Spleen (tissue), 11 donors: ENCODE measurements around the gene C14orf132. TPM values are rescaled to one million over a fixed set of nuclear protein-coding genes. Genes with fewer than 3 reads are reported as not detected.

Experiments used
- DNase-seq: peaks from one replicate; pipeline ENCODE4 v3.0.0-alpha.2; 2020
- H3K27ac ChIP-seq, 8 donors: fragments of 200-600 bp; sonication (generic) in 7 of 8; 1 replicate in 4 of 8; 2 replicates in 4 of 8; pipeline versions ENCODE4 v1.5.0 to v1.8.0; 2016 to 2021; ENCODE audit warnings: inconsistent platforms in 4 of 8, mild to moderate bottlenecking in 4 of 8, moderate library complexity in 1 of 8
- H3K27me3 ChIP-seq, 7 donors: fragments of 200-600 bp; sonication (generic) in 6 of 7; replicated peaks in 1 of 7; 1 replicate in 4 of 7; 2 replicates in 3 of 7; pipeline versions ENCODE4 v1.5.0 to v1.8.0; 2016 to 2021; ENCODE audit warnings: inconsistent platforms in 3 of 7, mild to moderate bottlenecking in 1 of 7
- H3K36me3 ChIP-seq, 6 donors: fragments of 200-600 bp; sonication (generic) in 5 of 6; 1 replicate in 4 of 6; 2 replicates in 2 of 6; pipeline versions ENCODE4 v1.5.0 to v1.8.0; 2016 to 2021; ENCODE audit warnings: inconsistent platforms in 2 of 6
- H3K4me1 ChIP-seq, 6 donors: fragments of 200-600 bp; sonication (generic) in 5 of 6; 1 replicate in 3 of 6; 2 replicates in 3 of 6; pipeline versions ENCODE4 v1.5.0 to v1.8.0; 2016 to 2021; ENCODE audit warnings: inconsistent platforms in 3 of 6
- H3K4me3 ChIP-seq, 8 donors: fragments of 200-600 bp; sonication (generic) in 7 of 8; 1 replicate in 4 of 8; 2 replicates in 4 of 8; pipeline versions ENCODE4 v1.5.0 to v1.8.0; 2016 to 2021; ENCODE audit warnings: inconsistent platforms in 4 of 8, mild to moderate bottlenecking in 4 of 8, moderate library complexity in 2 of 8
- H3K9me3 ChIP-seq, 8 donors: fragments of 200-600 bp; sonication (generic) in 7 of 8; 1 replicate in 4 of 8; 2 replicates in 4 of 8; pipeline versions ENCODE4 v1.5.0 to v1.8.0; 2016 to 2021; ENCODE audit warnings: inconsistent platforms in 4 of 8
- CTCF ChIP-seq, 11 experiments: fragments of 200-600 bp in 7 of 11; fragments of 450-650 bp in 4 of 11; sonication (generic) in 4 of 11; IDR thresholded peaks in 8 of 11; conservative IDR thresholded peaks in 3 of 11; 1 replicate in 7 of 11; 2 replicates in 4 of 11; pipeline versions ENCODE4 v1.4.0 to v1.8.0; 2016 to 2021; ENCODE audit warnings: antibody characterized with exemption in 11 of 11, inconsistent platforms in 4 of 11, mild to moderate bottlenecking in 1 of 11
- POLR2A ChIP-seq, 3 donors: fragments of 450-650 bp; IDR thresholded peaks; one replicate each; pipeline ENCODE4 v1.5.1; 2017; ENCODE audit warnings: antibody characterized with exemption in 3 of 3, mild to moderate bottlenecking in 1 of 3
- POLR2AphosphoS5 ChIP-seq, 3 donors: sonication (generic); formaldehyde crosslinking; IDR thresholded peaks; one replicate each; pipeline ENCODE4 v1.5.1; 2017; ENCODE audit warnings: antibody characterized with exemption in 3 of 3
- WGBS, 5 donors: extraction: QIAGEN DNeasy Blood & Tissue Kit in 3 of 5; methylation state at CpG; one replicate each; pipeline versions ENCODE4 v1.1.5 to v1.1.7; 2013 to 2018; 5-methylcytosine and 5-hydroxymethylcytosine counted together
- intact Hi-C: fragments of 100-400 bp; cut with DNase I; formaldehyde crosslinking; loops from one replicate; pipeline ENCODE4 v1.15.0; 2023; ENCODE audit warnings: low total_unique reads
- polyA plus RNA-seq, 3 donors: library from polyadenylated mRNA; stranded (reverse); fragments of 200-250 nt; gene quantifications; one replicate each; pipeline ENCODE4 v1.2.1, GENCODE V29; 2013
- total RNA-seq, 7 donors: library from RNA; depleted of rRNA in 3 of 7; stranded (reverse); fragments of >200 nt in 3 of 7; fragmentation: NEBNext Ultra II Directional in 4 of 7; extraction: Animal tissue kit (Norgen Biotek cat#: 25700) in 4 of 7; gene quantifications; one replicate each; pipeline versions ENCODE4 v1.1.0 to v1.2.1, GENCODE V29; 2016 to 2021
- donor health status: healthy with polysubstance abuse.
- donor health status: DM: no; HTN: no; CAD: no; lungs with moderate emphysema.
- donor health status: DM: no; HTN: no; CAD: no.
- donor health status: Bipolar disorder and iron deficiency.
- donor health status: healthy.
- donor health status: DM: no; HTN: no; CAD: no.
- donor health status: DM: yes; HTN: yes; CAD: no.

Gene C14orf132
- total and polyA plus RNA-seq, 10 donors: 1.8 to 16.4 (median 7.8) TPM

DNA sequence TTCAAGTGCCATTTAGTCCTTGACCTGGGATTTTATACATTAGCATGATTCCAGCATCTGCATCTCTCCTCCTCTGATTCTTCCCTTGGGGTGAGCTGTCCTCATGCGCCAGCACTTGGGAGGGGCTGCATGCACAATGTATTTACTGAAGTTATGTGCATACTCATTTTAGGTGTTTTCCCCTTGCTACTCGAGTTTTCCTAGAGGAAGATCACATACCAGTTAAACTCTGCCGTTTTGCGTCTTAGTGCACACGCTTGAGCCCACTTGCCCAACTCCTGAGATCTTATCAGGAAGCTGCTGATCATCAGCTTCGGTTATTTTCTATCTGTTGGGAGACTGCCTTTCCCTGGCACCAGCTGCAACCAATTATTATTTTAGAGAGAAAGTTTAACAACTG lies 78.8 kb downstream of the C14orf132 start:
- Histone ChIP-seq H3K4me3 (no peak overlapping the region), H3K27ac (no peak overlapping the region), H3K27me3 (peaks cover 0 to 6% (median 0%) of the 10 kb centered on the region in 7 donors), H3K9me3 (peaks cover 0 to 26% (median 11%) of the 10 kb centered on the region in 8 donors), H3K36me3 (no peaks in the 10 kb centered on the region), H3K4me1 (peaks cover 0 to 11% (median 0%) of the 10 kb centered on the region in 6 donors)
- 82 to 89% (median 85%) methylated on average over 6 of the region's 6 CpGs for WGBS, 5 donors
- TF ChIP-seq POLR2AphosphoS5 (IDR thresholded peaks at IDR 0.05) (no peak), CTCF (IDR thresholded peaks at IDR 0.05 in 8 of 11, conservative IDR thresholded peaks at IDR 0.05 in 3 of 11) (no peak), POLR2A (IDR thresholded peaks at IDR 0.05) (no peak)
- no peak for DNase-seq
- intact Hi-C loops: no loop called here

GRCh38 chr14:96118391-96118790 lies 79.2 kb downstream of the C14orf132 start:
- H3K9me3 ChIP-seq: peaks cover 0 to 22% (median 11%) of the 10 kb centered on the region in 8 donors
- H3K27me3 ChIP-seq: peaks cover 0 to 6% (median 0%) of the 10 kb centered on the region in 7 donors
- WGBS, 5 donors: 79 to 93% (median 91%) methylated on average over 3 of the region's 3 CpGs
- H3K4me3 ChIP-seq: no peak overlapping the region
- intact Hi-C loops: no loop called here
- no peak overlapping the region for H3K27ac ChIP-seq
- DNase-seq: no peak
- TF ChIP-seq POLR2A (IDR thresholded peaks at IDR 0.05) (no peak), POLR2AphosphoS5 (IDR thresholded peaks at IDR 0.05) (no peak), CTCF (IDR thresholded peaks at IDR 0.05 in 8 of 11, conservative IDR thresholded peaks at IDR 0.05 in 3 of 11) (no peak)
- H3K36me3 ChIP-seq: no peaks in the 10 kb centered on the region
- H3K4me1 ChIP-seq: peaks cover 0 to 11% (median 0%) of the 10 kb centered on the region in 6 donors

DNA sequence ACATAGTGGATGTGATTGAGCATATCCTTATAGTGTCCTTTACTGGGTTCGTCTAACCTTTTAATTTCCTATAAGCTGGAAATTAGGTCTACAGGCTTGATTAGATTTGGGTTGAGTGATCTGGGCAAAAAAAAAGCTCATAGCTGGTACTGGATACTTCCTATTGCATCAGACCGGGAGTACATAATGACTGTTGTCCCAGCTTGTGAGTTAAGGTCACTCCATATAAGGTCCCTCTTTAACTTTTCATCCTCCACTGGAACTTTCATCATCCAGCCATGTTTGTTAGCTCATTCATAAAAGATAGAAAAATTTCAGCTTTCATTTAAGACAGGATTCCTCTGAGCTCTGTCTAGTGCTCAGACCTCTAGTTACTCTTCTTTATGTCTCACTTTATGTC lies 80.8 kb downstream of the C14orf132 start:
- no peak for DNase-seq

DNA sequence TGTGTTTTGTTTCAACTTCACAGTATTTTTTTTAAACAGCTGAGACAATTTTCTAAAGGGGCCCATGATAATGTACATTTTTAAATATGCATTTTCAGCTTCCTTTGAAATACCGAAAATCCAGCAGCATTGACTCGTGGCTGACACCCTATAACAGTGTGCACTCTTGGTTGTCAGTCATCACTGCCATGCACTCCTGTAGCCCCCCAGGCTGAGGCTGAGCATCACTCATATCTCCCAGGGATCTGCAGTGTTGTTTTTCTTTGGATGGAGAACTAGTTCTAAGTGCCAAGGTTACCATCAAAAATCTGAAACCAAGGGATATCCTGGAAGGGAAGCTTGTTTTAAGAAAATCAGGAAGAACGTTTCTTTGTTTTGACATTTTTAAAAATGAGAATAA lies 81.2 kb downstream of the C14orf132 start:
- H3K27ac ChIP-seq: peak overlapping the region in 2 of 8 donors; percentile 11 to 44
- no peak for TF ChIP-seq POLR2A (IDR thresholded peaks at IDR 0.05)
- no peak for TF ChIP-seq POLR2AphosphoS5 (IDR thresholded peaks at IDR 0.05)
- no peak for TF ChIP-seq CTCF (IDR thresholded peaks at IDR 0.05 in 8 of 11, conservative IDR thresholded peaks at IDR 0.05 in 3 of 11)
- H3K4me3 ChIP-seq: no peak overlapping the region
- DNase-seq: no peak
- H3K4me1 ChIP-seq: peaks cover 0 to 16% (median 4%) of the 10 kb centered on the region in 6 donors
- intact Hi-C loops: no loop called here
- 37 to 56% (median 47%) methylated on average over 3 of the region's 3 CpGs for WGBS, 5 donors
- H3K27me3 ChIP-seq: no peaks in the 10 kb centered on the region
- peaks cover 0 to 4% (median 0%) of the 10 kb centered on the region in 8 donors for H3K9me3 ChIP-seq
- no peaks in the 10 kb centered on the region for H3K36me3 ChIP-seq

More for the DNA sequence above, 80.8 kb downstream of the C14orf132 start:
- H3K27ac ChIP-seq: peak overlapping the region in 2 of 8 donors; percentile 11 to 44
- no peak for TF ChIP-seq POLR2A (IDR thresholded peaks at IDR 0.05)
- no peak for TF ChIP-seq POLR2AphosphoS5 (IDR thresholded peaks at IDR 0.05)
- no peak for TF ChIP-seq CTCF (IDR thresholded peaks at IDR 0.05 in 8 of 11, conservative IDR thresholded peaks at IDR 0.05 in 3 of 11)
- H3K4me1 ChIP-seq: peaks cover 0 to 12% (median under 1%) of the 10 kb centered on the region in 6 donors
- intact Hi-C loops: no loop called here
- H3K27me3 ChIP-seq: peaks cover 0 to 4% (median 0%) of the 10 kb centered on the region in 7 donors
- H3K4me3 ChIP-seq: no peak overlapping the region
- 53 to 70% (median 60%) methylated on average over 2 of the region's 2 CpGs for WGBS, 5 donors
- no peaks in the 10 kb centered on the region for H3K36me3 ChIP-seq
- H3K9me3 ChIP-seq: peaks cover 0 to 7% (median 0%) of the 10 kb centered on the region in 8 donors
